ENCODE measurements around the gene MYO1F. TPM values are rescaled to one million over a fixed set of nuclear protein-coding genes. Genes with fewer than 3 reads are reported as not detected.

The MYO1F gene
- total and polyA plus RNA-seq, 10 of the 15 experiments (the other 5 are each of a cell fraction or from before 2014, with no cell fraction given): 3.5 to 49.4 (median 31.3) TPM

DNA sequence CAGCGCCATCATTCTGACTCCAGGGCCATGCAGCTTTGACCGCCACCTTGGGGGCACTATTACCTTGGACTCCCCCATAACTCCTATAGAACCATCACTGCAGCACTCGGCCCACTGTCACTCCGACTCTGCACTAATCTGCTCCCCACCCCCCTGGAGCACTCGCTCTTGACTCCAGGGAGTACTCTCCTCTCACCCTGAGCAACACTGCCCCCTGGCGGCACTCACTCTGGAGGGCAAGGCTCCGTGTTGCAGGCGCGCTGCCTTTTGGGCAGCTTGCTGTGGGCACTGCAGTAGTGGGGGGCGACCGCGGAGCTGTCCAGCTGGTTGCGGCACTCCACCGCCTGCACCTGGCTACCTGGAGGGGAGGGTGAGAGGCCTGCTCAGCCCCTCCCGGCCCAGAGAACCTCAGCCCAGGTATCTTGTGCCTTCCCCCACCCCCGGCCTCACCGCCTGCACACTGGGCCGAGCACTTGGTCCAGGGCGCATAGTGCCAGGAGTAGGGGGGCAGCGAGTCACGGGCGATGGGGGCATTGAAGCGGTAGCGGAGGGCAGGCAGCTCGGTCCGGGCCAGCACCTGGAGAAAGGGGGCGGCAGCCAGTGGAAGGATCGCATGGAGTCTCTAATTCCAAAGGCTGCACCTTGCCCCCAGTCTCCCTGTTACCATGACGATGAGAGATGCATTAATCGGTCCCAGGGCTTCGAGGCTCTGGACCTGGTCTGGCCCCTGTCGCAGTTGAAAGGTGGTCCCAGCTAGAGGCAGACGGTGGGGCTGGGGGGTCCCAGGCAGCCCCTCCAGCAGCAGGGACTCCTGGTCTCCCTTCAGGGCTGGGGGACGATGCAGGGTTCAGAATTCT lies 8.9 kb upstream of the MYO1F start (continued):
- TF ChIP-seq RAD21 (IDR thresholded peaks at IDR 0.05; ENCODE audit: insufficient read depth, low read depth, low read length) (peak; percentile 52), CREM (IDR thresholded peaks at IDR 0.05; ENCODE audit: low read depth) (no peak), NFXL1 (IDR thresholded peaks at IDR 0.05; ENCODE audit: borderline replicate concordance) (peak; percentile 55; the same call in 1 of the 2 replicates), MYB (IDR thresholded peaks at IDR 0.05; ENCODE audit: borderline replicate concordance, low read depth, low read length) (no peak)
- TF ChIP-seq, protein P1, sequence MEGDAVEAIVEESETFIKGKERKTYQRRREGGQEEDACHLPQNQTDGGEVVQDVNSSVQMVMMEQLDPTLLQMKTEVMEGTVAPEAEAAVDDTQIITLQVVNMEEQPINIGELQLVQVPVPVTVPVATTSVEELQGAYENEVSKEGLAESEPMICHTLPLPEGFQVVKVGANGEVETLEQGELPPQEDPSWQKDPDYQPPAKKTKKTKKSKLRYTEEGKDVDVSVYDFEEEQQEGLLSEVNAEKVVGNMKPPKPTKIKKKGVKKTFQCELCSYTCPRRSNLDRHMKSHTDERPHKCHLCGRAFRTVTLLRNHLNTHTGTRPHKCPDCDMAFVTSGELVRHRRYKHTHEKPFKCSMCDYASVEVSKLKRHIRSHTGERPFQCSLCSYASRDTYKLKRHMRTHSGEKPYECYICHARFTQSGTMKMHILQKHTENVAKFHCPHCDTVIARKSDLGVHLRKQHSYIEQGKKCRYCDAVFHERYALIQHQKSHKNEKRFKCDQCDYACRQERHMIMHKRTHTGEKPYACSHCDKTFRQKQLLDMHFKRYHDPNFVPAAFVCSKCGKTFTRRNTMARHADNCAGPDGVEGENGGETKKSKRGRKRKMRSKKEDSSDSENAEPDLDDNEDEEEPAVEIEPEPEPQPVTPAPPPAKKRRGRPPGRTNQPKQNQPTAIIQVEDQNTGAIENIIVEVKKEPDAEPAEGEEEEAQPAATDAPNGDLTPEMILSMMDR (IDR thresholded peaks at IDR 0.05 in 2 of 3, conservative IDR thresholded peaks at IDR 0.05 in 1 of 3; ENCODE audit: control insufficient read depth in 2 of 3, extremely low read depth in 1 of 3, insufficient read depth in 1 of 3, low read depth in 3 of 3, low read length in 3 of 3): peak; percentile 36 to 59 (median 43)

DNA sequence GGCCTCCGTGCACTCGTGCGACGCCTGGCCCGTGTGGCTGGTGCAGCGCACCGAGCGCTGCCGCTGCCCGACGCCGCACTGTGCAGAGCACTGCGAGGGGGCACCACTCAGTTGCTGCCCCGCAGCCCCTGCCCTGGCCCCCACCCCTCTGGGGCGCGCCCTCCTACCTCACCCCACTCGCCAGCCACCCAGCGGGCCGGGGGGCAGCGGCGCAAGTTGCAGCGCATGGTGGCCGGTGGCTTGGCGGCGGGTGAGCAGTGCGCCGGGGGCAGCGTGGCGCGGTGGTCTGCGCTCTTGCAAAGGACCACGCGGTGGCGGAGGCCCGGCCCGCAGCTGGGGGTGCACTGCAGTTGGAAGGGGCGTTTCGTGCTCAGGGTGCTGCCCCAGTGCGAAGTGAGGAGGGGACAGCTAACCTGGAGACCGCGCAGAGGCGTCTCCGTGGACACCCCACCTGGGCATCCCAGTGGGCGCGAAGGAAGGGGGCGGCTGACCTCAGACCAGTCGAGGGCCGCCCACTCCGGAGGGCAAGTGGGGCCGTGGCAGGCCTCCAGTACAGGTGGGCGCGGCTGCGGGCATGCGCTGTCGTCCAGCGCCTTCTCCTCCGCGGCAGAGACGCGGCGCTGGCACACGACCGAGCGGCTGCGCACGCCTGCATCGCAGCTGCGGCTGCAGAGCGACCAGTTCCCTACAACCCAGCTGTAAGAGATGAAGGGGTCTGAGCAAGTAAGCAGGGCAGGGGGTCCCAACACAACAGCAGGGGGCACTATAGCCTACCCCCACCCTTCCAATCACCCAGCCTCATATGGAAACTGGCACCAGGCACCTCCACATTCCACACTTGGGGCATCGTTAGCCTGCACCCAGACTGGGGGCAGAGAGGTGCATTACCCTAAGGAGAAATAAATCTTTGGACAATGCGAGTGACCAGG lies 8.0 kb upstream of the MYO1F start:
- SMC1A ChIA-PET (ENCODE audit: uncharacterized antibody, unreplicated experiment): no interaction called here
- no TSS peak for BruUV-seq (replicated peaks)

More for the DNA sequence above, 8.0 kb upstream of the MYO1F start:
- Histone ChIP-seq H3K27ac (ENCODE audit: control insufficient read depth, insufficient read depth) (no peak overlapping the region), H3K9ac (ENCODE audit: control insufficient read depth, insufficient read depth, low read length) (no peak overlapping the region), H3K4me2 (ENCODE audit: control insufficient read depth, insufficient read depth) (no peak overlapping the region), H3K79me2 (ENCODE audit: control insufficient read depth, insufficient read depth, low read length) (no peaks in the 10 kb centered on the region), H3K4me3 (no peak overlapping the region), H4K20me1 (ENCODE audit: control insufficient read depth, insufficient read depth) (no peaks in the 10 kb centered on the region), H3K4me1 (ENCODE audit: control insufficient read depth, insufficient read depth, low read length) (no peaks in the 10 kb centered on the region), H3K9me3 (replicated peaks; ENCODE audit: control insufficient read depth, insufficient read depth, low read length) (no peaks in the 10 kb centered on the region), H2AFZ (ENCODE audit: control insufficient read depth, low read depth, low read length) (no peak overlapping the region), H3K36me3 (ENCODE audit: control insufficient read depth in 2 of 2, insufficient read depth in 2 of 2, low read length in 1 of 2) (no peaks in the 10 kb centered on the region), H3K27me3 (replicated peaks in 1 of 2; ENCODE audit: control insufficient read depth in 2 of 2, insufficient read depth in 2 of 2, low read length in 1 of 2) (no peaks in the 10 kb centered on the region; a peak in 1 of 4 replicates)
- RAD21 ChIA-PET (ENCODE audit: unreplicated experiment): no interaction called here
- FAIRE-seq (no peak), DNase-seq (ENCODE audit: low read depth, low spot score) (no peak), ATAC-seq (no peak)
- intact Hi-C loops (cut with micrococcal nuclease; ENCODE audit: unreplicated experiment): loop anchor here (5.0 kb wide), 1 partner anchor 233 kb away; no protein-coding TSS in a partner anchor
- in situ Hi-C loops (cut with MboI): no loop called here
- CTCF ChIA-PET: no interaction called here
- WGBS (ENCODE audit: insufficient coverage, insufficient replicate concordance, low lambda C conversion rate, missing lambda C conversion rate): 79% methylated on average over 68 of the region's 71 CpGs
- POLR2A ChIA-PET: no interaction called here
- no peak for TF ChIP-seq CREM (IDR thresholded peaks at IDR 0.05; ENCODE audit: low read depth)
- TF ChIP-seq RELA (IDR thresholded peaks at IDR 0.05; ENCODE audit: borderline replicate concordance, partially characterized antibody): no peak
- TF ChIP-seq ZSCAN29 (IDR thresholded peaks at IDR 0.05): no peak
- no peak for TF ChIP-seq BACH1 (IDR thresholded peaks at IDR 0.05; ENCODE audit: borderline replicate concordance)
- TF ChIP-seq, protein P2, sequence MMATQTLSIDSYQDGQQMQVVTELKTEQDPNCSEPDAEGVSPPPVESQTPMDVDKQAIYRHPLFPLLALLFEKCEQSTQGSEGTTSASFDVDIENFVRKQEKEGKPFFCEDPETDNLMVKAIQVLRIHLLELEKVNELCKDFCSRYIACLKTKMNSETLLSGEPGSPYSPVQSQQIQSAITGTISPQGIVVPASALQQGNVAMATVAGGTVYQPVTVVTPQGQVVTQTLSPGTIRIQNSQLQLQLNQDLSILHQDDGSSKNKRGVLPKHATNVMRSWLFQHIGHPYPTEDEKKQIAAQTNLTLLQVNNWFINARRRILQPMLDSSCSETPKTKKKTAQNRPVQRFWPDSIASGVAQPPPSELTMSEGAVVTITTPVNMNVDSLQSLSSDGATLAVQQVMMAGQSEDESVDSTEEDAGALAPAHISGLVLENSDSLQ (IDR thresholded peaks at IDR 0.05): no peak
- TF ChIP-seq MEF2A (IDR thresholded peaks at IDR 0.05; ENCODE audit: insufficient read depth, low read depth, low read length): no peak
- TF ChIP-seq RB1 (IDR thresholded peaks at IDR 0.05; ENCODE audit: borderline replicate concordance): no peak
- TF ChIP-seq POLR2A (IDR thresholded peaks at IDR 0.05; ENCODE audit: low read depth, low read length): no peak
- TF ChIP-seq SIN3A (IDR thresholded peaks at IDR 0.05; ENCODE audit: low read depth, low read length): no peak
